ENCODE measurements around the gene TRPM3.

The TRPM3 gene

GRCh38 chr9:71121275-71122021, at the start of gene TRPM3:
Gene TRPM3, minus strand, starts transcription at chr9:71121621. Its CDS starts 267 bp downstream, at chr9:71121354.
- DNase-seq, result peak in 1 of 2 experiments; percentile 16

GRCh38 chr9:71168418-71168817, 47.0 kb upstream of the TRPM3 start:
- DNase-seq, result no peak

GRCh38 chr9:71162126-71162525, 40.7 kb upstream of the TRPM3 start:
- no peak for DNase-seq

GRCh38 chr9:71157731-71158130, 36.3 kb upstream of the TRPM3 start:
- no peak for DNase-seq

- DNase-seq, result no peak
Observed at GRCh38 chr9:71147368-71147767, 25.9 kb upstream of the TRPM3 start.

- DNase-seq, result no peak
Observed at GRCh38 chr9:71146511-71146910, 25.1 kb upstream of the TRPM3 start.

- no peak for DNase-seq
Observed at GRCh38 chr9:71145179-71145578, 23.8 kb upstream of the TRPM3 start.

GRCh38 chr9:71144495-71144894, 23.1 kb upstream of the TRPM3 start:
- no peak for DNase-seq

- DNase-seq, result no peak
Observed at GRCh38 chr9:71136696-71137095, 15.3 kb upstream of the TRPM3 start.

- DNase-seq, result no peak
Observed at GRCh38 chr9:71131145-71131544, 9.7 kb upstream of the TRPM3 start.

- DNase-seq, result no peak
Observed at GRCh38 chr9:71130521-71130920, 9.1 kb upstream of the TRPM3 start.

- DNase-seq, result no peak
Observed at GRCh38 chr9:71128796-71129195, 7.4 kb upstream of the TRPM3 start.

GRCh38 chr9:71127301-71127700, 5.9 kb upstream of the TRPM3 start:
- DNase-seq, result no peak

GRCh38 chr9:71122421-71122820, 1.0 kb upstream of the TRPM3 start:
- DNase-seq, result no peak

- no peak for DNase-seq
Observed at GRCh38 chr9:71122022-71122275, 528 bp upstream of the TRPM3 start.

GRCh38 chr9:71120501-71121247, 747 bp downstream of the TRPM3 start:
- DNase-seq, result no peak

GRCh38 chr9:71119746-71120145, 1.7 kb downstream of the TRPM3 start:
- no peak for DNase-seq

GRCh38 chr9:71118324-71118723, 3.1 kb downstream of the TRPM3 start:
- no peak for DNase-seq

GRCh38 chr9:71115448-71115975, 5.9 kb downstream of the TRPM3 start:
- DNase-seq, result no peak

GRCh38 chr9:71112866-71113265, 8.6 kb downstream of the TRPM3 start:
- no peak for DNase-seq

GRCh38 chr9:71108937-71109336, 12.5 kb downstream of the TRPM3 start:
- no peak for DNase-seq

GRCh38 chr9:71106992-71107391, 14.4 kb downstream of the TRPM3 start:
- DNase-seq, result no peak

GRCh38 chr9:71105192-71105591, 16.2 kb downstream of the TRPM3 start:
- no peak for DNase-seq

GRCh38 chr9:71098801-71099200, 22.6 kb downstream of the TRPM3 start:
- DNase-seq, result no peak

GRCh38 chr9:71097671-71098070, 23.8 kb downstream of the TRPM3 start:
- no peak for DNase-seq

Data from NCI-H526 (cell line).